ENCODE data around the gene QSOX2. TPM values are rescaled to one million over a fixed set of nuclear protein-coding genes. Genes with fewer than 3 reads are reported as not detected.

QSOX2 gene
- total RNA-seq, 1 experiment from 2014 or later = 11.3 TPM

DNA sequence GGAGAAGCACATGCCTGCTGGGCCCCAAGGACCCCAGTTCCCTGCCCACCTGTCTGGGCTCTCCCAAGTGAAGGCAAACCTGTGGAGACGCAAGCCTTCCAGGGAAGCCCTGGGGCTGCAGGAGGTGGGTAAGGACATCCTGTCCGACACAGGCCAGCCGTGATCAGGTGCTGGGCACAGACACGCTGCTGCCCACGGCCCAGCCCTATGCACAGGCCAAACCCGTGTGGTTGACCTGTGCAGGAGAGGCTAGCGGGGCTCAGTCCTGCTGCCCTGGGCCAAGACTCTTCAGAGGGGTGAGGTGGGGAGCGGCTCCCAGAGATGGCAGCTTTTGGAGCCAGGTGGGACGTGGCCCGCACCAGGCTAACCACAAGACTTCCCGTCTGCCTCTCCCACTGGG, 55.0 kb downstream of the QSOX2 start:
- DNase-seq = no peak
- Histone ChIP-seq H3K4me1 (ENCODE audit: low read length) (peaks cover under 1% of the 10 kb centered on the region; the same call in 1 of the 2 replicates), H3K79me2 (ENCODE audit: low read length) (no peaks in the 10 kb centered on the region), H3K36me3 (ENCODE audit: insufficient read depth, low read length) (no peaks in the 10 kb centered on the region), H3K9ac (ENCODE audit: low read length) (no peak overlapping the region), H3K4me2 (ENCODE audit: low read depth, low read length, poor library complexity, severe bottlenecking) (no peak overlapping the region), H3K4me3 (ENCODE audit: low read length) (no peak overlapping the region), H3K9me3 (ENCODE audit: low read length) (no peaks in the 10 kb centered on the region), H4K20me1 (ENCODE audit: insufficient read depth, low read depth, low read length) (no peaks in the 10 kb centered on the region), H3K9me2 (replicated peaks; ENCODE audit: insufficient read depth, low read length) (no peaks in the 10 kb centered on the region), H3K27me3 (ENCODE audit: low read length) (no peaks in the 10 kb centered on the region), H2AFZ (ENCODE audit: low read length) (no peak overlapping the region), H3K27ac (ENCODE audit: low read length) (no peak overlapping the region)

DNA sequence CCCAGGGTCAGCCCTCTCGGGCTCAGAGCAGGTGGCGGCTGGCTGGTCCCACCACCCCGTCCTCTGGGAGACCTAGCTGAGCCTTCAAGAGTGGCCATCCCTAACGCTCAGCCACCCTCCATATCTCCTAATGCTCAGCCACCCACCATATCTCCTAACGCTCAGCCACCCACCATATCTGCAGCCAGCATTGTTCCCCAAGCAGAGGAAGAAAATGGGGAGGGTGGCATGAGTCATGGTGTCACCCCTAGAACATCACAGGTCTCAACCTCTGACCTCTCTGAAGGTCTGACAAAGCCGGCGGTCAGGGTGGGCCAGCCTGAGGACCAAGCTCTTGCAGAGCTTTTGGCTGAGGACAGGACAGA, 55.4 kb downstream of the QSOX2 start:
- Histone ChIP-seq H3K27me3 (ENCODE audit: low read length) (no peaks in the 10 kb centered on the region), H3K9me2 (replicated peaks; ENCODE audit: insufficient read depth, low read length) (no peaks in the 10 kb centered on the region), H3K27ac (ENCODE audit: low read length) (no peak overlapping the region)

DNA sequence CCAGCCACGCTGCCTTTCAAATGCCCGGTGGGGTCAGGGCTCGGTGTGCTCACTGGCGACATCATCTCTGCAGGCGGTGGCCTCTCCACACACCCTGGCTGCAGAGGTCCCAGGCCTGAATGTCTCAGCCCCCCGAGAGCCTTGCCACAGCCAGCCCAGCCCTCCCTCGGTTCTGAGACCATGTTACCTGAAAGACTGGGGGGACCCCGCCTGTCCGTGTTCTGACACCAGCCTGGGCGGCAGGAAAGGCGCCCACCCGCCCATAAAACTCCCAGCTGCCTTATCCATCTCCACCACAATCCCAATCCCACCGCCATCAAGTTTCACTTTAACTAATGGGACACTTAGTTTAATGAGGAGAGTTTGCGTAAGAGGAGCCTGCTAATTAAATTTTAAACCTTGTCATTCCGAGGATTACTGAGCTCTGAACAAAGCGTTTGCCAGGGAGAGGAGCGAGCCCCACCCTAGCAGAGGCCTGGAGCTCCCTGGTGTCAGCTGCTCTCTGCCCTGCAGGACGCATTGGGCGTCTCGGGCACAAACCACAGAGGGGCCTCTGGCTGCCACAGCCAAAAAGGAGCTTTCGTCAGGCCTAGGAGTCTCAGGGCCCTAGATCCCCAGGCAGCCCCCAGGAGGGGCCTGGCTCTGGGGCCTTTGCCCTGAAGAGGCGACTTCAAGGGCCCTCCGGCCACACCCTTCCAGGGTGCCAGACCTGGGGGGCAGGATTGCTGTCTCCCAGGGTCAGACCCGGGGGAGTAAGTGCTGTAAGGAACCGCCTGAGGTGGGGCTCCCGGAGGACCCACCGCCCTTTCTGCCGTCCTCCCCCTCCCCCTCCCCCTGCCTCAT, 56.0 kb downstream of the QSOX2 start:
- H3K27me3 ChIP-seq (ENCODE audit: low read length) = no peaks in the 10 kb centered on the region
- no peak overlapping the region for H3K9ac ChIP-seq (ENCODE audit: low read length)
- no peaks in the 10 kb centered on the region for H3K9me3 ChIP-seq (ENCODE audit: low read length)

More for the DNA sequence above, 55.4 kb downstream of the QSOX2 start:
- DNase-seq = no peak
- H2AFZ ChIP-seq (ENCODE audit: low read length) = no peak overlapping the region
- H3K9ac ChIP-seq (ENCODE audit: low read length) = no peak overlapping the region
- H4K20me1 ChIP-seq (ENCODE audit: insufficient read depth, low read depth, low read length) = no peaks in the 10 kb centered on the region
- no peaks in the 10 kb centered on the region for H3K4me1 ChIP-seq (ENCODE audit: low read length)
- no peak overlapping the region for H3K4me3 ChIP-seq (ENCODE audit: low read length)
- no peaks in the 10 kb centered on the region for H3K9me3 ChIP-seq (ENCODE audit: low read length)
- no peaks in the 10 kb centered on the region for H3K79me2 ChIP-seq (ENCODE audit: low read length)
- H3K36me3 ChIP-seq (ENCODE audit: insufficient read depth, low read length) = no peaks in the 10 kb centered on the region
- no peak overlapping the region for H3K4me2 ChIP-seq (ENCODE audit: low read depth, low read length, poor library complexity, severe bottlenecking)

DNA sequence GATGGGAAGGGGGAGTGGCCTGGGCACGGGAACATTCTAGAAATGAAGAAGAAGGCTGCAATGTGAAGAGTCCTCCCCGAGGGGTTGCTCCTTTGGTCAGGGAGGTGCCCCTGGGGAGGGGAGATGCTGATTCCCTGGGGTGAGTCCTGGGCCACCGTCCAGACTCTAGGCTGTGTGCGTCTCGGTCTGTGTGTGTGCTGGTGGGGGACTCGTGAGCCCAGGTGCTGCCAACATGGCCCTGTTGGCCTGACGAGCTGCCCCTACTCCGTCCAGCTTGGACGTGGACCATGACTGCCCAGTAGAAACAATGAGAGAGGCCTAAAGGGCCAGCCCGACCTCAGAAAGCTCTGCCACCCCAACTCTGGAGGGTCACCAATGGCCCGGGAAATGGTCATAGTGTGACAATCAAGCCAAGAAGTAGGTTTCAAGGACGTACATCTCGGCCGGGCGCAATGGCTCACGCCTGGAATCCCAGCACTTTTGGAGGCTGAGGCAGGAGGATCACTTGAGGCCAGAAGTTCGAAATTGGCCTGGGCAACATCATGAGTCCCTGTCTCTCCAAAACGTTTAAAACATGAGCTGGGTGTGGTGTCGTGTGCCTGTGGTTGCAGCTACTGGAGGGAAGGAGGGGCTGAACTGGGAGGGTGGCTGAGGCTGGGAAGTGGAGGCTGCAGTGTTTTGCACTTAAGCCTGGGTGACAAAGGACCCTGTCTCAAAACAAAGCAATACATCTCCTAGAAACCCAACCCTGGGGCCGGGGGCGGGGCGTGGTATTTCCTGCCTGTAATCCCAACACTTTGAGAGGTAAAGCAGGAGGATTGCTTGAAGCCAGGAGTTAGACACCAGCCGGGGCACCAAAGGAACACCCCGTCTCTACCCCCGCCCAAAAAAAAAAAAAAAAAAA, 57.7 kb downstream of the QSOX2 start:
- Histone ChIP-seq H3K36me3 (ENCODE audit: insufficient read depth, low read length) (no peaks in the 10 kb centered on the region), H3K27me3 (ENCODE audit: low read length) (no peaks in the 10 kb centered on the region), H3K4me3 (ENCODE audit: low read length) (no peak overlapping the region), H2AFZ (ENCODE audit: low read length) (no peak overlapping the region), H3K4me1 (ENCODE audit: low read length) (no peaks in the 10 kb centered on the region), H3K4me2 (ENCODE audit: low read depth, low read length, poor library complexity, severe bottlenecking) (no peak overlapping the region), H3K9me3 (ENCODE audit: low read length) (no peaks in the 10 kb centered on the region), H3K9me2 (replicated peaks; ENCODE audit: insufficient read depth, low read length) (no peaks in the 10 kb centered on the region), H3K9ac (ENCODE audit: low read length) (no peak overlapping the region), H4K20me1 (ENCODE audit: insufficient read depth, low read depth, low read length) (no peaks in the 10 kb centered on the region), H3K79me2 (ENCODE audit: low read length) (no peaks in the 10 kb centered on the region), H3K27ac (ENCODE audit: low read length) (no peak overlapping the region)
- no peak for DNase-seq

More for the DNA sequence above, 56.0 kb downstream of the QSOX2 start:
- DNase-seq = no peak
- Histone ChIP-seq H3K36me3 (ENCODE audit: insufficient read depth, low read length) (no peaks in the 10 kb centered on the region), H4K20me1 (ENCODE audit: insufficient read depth, low read depth, low read length) (no peaks in the 10 kb centered on the region), H3K79me2 (ENCODE audit: low read length) (no peaks in the 10 kb centered on the region), H3K4me1 (ENCODE audit: low read length) (no peaks in the 10 kb centered on the region), H3K4me2 (ENCODE audit: low read depth, low read length, poor library complexity, severe bottlenecking) (no peak overlapping the region), H3K4me3 (ENCODE audit: low read length) (no peak overlapping the region), H3K9me2 (replicated peaks; ENCODE audit: insufficient read depth, low read length) (no peaks in the 10 kb centered on the region), H3K27ac (ENCODE audit: low read length) (no peak overlapping the region), H2AFZ (ENCODE audit: low read length) (no peak overlapping the region)

DNA sequence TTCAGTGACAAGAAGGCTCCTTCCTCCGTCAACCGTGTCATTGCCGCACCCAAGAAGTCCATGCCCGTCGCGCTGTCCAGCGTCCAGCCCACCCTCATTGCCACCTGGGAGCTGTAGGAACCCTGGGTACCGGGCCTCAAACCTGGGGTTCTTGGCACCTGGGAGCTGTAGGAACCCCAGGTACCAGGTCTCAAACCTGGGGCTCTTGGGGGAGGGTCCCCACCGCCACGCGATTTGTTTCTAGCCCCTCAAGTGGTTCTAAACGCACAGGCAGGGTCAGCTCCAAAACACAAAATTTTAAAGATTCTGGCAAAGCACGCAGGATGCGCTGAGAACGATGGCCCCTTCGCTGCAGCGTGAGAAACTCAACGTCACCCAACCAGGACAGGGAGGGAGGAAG, 58.4 kb downstream of the QSOX2 start:
- no peaks in the 10 kb centered on the region for H3K9me2 ChIP-seq (replicated peaks; ENCODE audit: insufficient read depth, low read length)
- no peak overlapping the region for H3K27ac ChIP-seq (ENCODE audit: low read length)
- no peaks in the 10 kb centered on the region for H3K79me2 ChIP-seq (ENCODE audit: low read length)
- DNase-seq = no peak
- H3K9ac ChIP-seq (ENCODE audit: low read length) = no peak overlapping the region
- no peak overlapping the region for H3K4me2 ChIP-seq (ENCODE audit: low read depth, low read length, poor library complexity, severe bottlenecking)
- H2AFZ ChIP-seq (ENCODE audit: low read length) = no peak overlapping the region
- H3K9me3 ChIP-seq (ENCODE audit: low read length) = no peaks in the 10 kb centered on the region
- H3K4me3 ChIP-seq (ENCODE audit: low read length) = no peak overlapping the region
- H3K4me1 ChIP-seq (ENCODE audit: low read length) = no peaks in the 10 kb centered on the region
- H3K36me3 ChIP-seq (ENCODE audit: insufficient read depth, low read length) = no peaks in the 10 kb centered on the region
- no peaks in the 10 kb centered on the region for H4K20me1 ChIP-seq (ENCODE audit: insufficient read depth, low read depth, low read length)
- H3K27me3 ChIP-seq (ENCODE audit: low read length) = no peaks in the 10 kb centered on the region

DNA sequence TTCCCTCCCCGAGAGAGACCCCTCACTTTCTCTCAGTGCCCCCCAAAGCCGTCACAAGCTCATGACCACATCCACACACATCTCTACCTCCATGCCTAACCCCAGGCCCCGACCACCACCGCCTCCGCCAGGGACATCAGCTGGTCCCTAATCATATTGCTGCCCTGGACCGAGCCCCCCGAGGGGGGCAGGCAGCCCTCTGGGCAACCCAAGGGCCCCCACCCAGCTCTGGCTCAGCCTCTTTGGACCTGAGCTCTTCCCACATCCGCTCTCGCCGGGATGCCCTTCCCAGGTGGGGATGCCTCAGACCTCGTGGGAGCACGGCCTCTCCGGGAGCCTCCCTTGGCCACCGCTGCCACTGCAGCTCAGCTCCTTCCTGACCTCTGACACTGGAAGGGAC, 59.2 kb downstream of the QSOX2 start:
- Histone ChIP-seq H3K27me3 (ENCODE audit: low read length) (no peaks in the 10 kb centered on the region), H3K27ac (ENCODE audit: low read length) (no peak overlapping the region), H3K4me2 (ENCODE audit: low read depth, low read length, poor library complexity, severe bottlenecking) (no peak overlapping the region), H3K4me1 (ENCODE audit: low read length) (no peaks in the 10 kb centered on the region), H3K36me3 (ENCODE audit: insufficient read depth, low read length) (no peaks in the 10 kb centered on the region), H2AFZ (ENCODE audit: low read length) (no peak overlapping the region), H3K9me2 (replicated peaks; ENCODE audit: insufficient read depth, low read length) (no peaks in the 10 kb centered on the region), H3K9ac (ENCODE audit: low read length) (no peak overlapping the region), H3K9me3 (ENCODE audit: low read length) (no peaks in the 10 kb centered on the region), H3K4me3 (ENCODE audit: low read length) (no peak overlapping the region), H3K79me2 (ENCODE audit: low read length) (no peaks in the 10 kb centered on the region), H4K20me1 (ENCODE audit: insufficient read depth, low read depth, low read length) (no peaks in the 10 kb centered on the region)
- DNase-seq = no peak

DNA sequence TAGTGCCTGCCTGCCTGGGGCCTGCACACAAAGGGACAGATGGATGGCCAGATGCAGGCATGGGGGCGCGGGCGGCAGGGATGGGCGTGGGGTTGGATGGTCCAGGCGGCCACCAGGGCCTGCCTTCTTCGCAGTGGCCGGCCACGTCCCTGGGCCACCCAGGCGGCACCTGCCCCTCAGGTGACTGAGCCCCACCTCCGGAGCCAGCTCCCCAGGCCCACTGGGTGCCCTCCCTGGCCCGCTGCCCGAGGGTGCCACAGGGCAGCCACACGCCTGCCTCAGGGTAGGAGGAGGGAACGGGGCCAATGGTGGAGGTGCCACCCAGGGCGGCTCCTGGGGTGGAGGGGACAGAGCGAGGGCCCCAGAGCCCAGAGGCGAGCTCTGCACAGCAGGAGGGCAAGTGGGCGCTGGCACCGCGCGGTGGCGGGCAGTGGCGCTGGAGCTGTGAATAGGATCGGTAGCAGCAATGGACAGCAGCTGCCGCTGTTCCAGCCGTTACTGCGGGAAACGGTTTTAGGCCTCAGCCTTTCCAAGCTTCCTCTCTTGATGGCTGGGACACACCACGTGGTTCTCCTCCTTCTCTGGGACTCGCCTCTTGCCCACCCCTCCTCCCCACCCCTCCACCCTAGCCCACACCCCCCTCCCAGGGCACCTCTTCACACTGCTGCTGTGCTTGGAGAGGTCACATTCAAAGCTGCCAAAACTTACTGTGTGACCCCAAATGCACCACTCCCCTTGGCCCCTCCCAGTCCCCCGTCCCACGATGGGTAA, 59.8 kb downstream of the QSOX2 start:
- no peak overlapping the region for H2AFZ ChIP-seq (ENCODE audit: low read length)
- H3K4me3 ChIP-seq (ENCODE audit: low read length) = no peak overlapping the region
- DNase-seq = no peak
- H3K4me1 ChIP-seq (ENCODE audit: low read length) = no peaks in the 10 kb centered on the region
- no peaks in the 10 kb centered on the region for H3K9me2 ChIP-seq (replicated peaks; ENCODE audit: insufficient read depth, low read length)
- H3K4me2 ChIP-seq (ENCODE audit: low read depth, low read length, poor library complexity, severe bottlenecking) = no peak overlapping the region
- H3K79me2 ChIP-seq (ENCODE audit: low read length) = no peaks in the 10 kb centered on the region
- no peaks in the 10 kb centered on the region for H3K9me3 ChIP-seq (ENCODE audit: low read length)
- H3K9ac ChIP-seq (ENCODE audit: low read length) = no peak overlapping the region
- no peaks in the 10 kb centered on the region for H3K36me3 ChIP-seq (ENCODE audit: insufficient read depth, low read length)
- no peaks in the 10 kb centered on the region for H3K27me3 ChIP-seq (ENCODE audit: low read length)
- no peak overlapping the region for H3K27ac ChIP-seq (ENCODE audit: low read length)
- no peaks in the 10 kb centered on the region for H4K20me1 ChIP-seq (ENCODE audit: insufficient read depth, low read depth, low read length)

DNA sequence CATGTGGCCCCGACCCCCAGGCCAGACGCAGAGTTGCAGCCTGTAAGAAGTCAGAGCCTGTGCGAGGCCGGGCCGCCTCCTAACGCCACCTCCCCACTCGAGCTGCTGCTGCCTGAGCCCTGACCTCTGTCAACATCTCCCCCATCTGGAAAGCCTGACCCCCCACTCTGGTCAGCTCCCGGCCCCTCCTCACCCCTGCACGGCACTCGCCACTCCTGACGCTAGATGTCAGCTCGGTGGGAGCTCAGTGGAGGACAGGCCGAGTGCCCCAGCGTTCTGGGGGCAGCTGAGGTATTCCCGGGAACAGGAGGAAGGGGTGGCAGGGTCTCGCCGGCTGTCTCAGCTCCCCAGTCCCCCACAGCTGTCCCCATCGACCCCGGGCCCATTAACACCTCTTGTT, 60.5 kb downstream of the QSOX2 start:
- Histone ChIP-seq H2AFZ (ENCODE audit: low read length) (no peak overlapping the region), H3K27me3 (ENCODE audit: low read length) (no peaks in the 10 kb centered on the region), H3K4me1 (ENCODE audit: low read length) (no peaks in the 10 kb centered on the region), H3K9ac (ENCODE audit: low read length) (no peak overlapping the region), H3K9me3 (ENCODE audit: low read length) (no peaks in the 10 kb centered on the region), H4K20me1 (ENCODE audit: insufficient read depth, low read depth, low read length) (no peaks in the 10 kb centered on the region), H3K27ac (ENCODE audit: low read length) (no peak overlapping the region), H3K9me2 (replicated peaks; ENCODE audit: insufficient read depth, low read length) (no peaks in the 10 kb centered on the region), H3K79me2 (ENCODE audit: low read length) (no peaks in the 10 kb centered on the region), H3K4me2 (ENCODE audit: low read depth, low read length, poor library complexity, severe bottlenecking) (no peak overlapping the region), H3K4me3 (ENCODE audit: low read length) (no peak overlapping the region), H3K36me3 (ENCODE audit: insufficient read depth, low read length) (no peaks in the 10 kb centered on the region)
- no peak for DNase-seq
